Neural cell (in vitro differentiated cells): ENCODE results near the gene LZTS3. TPM values are rescaled to one million over a fixed set of nuclear protein-coding genes. Genes with fewer than 3 reads are reported as not detected.

Source experiments
- polyA plus RNA-seq: library from polyadenylated mRNA; depleted of rRNA; stranded (reverse); fragments of >200 nt; gene quantifications from 2 replicates; pipeline ENCODE4 v1.2.3, GENCODE V29; 2014

The LZTS3 gene
- polyA plus RNA-seq, 1 donor from 2014 or later, result 33.8 TPM

Other genes with a start within 250 kb of the LZTS3 start
- 1.9 and 3.0 TPM in 2 replicates for gene GNRH2, start 129.9 kb downstream of the LZTS3 start, polyA plus RNA-seq
- 134 and 142 TPM in 2 replicates for gene MRPS26, start 127.5 kb downstream of the LZTS3 start, polyA plus RNA-seq
- not detected in 2 replicates for gene OXT, start 101.9 kb downstream of the LZTS3 start, polyA plus RNA-seq
- gene AVP, start 88.8 kb downstream of the LZTS3 start, polyA plus RNA-seq, result not detected in 2 replicates
- gene FASTKD5, start 13.7 kb downstream of the LZTS3 start, polyA plus RNA-seq, result 14.2 and 17.0 TPM in 2 replicates
- gene UBOX5, start 13.7 kb downstream of the LZTS3 start, polyA plus RNA-seq, result 1.8 and 3.6 TPM in 2 replicates
- gene DDRGK1, start 31.1 kb upstream of the LZTS3 start, polyA plus RNA-seq, result 67.6 and 77.8 TPM in 2 replicates
- gene ITPA, start 35.9 kb upstream of the LZTS3 start, polyA plus RNA-seq, result 87.1 and 89.5 TPM in 2 replicates
- gene SLC4A11, start 65.6 kb upstream of the LZTS3 start, polyA plus RNA-seq, result 0.19 TPM in 1 of 2 replicates, not detected in the other
- gene DNAAF9, start 234.1 kb upstream of the LZTS3 start, polyA plus RNA-seq, result 58.0 and 59.7 TPM in 2 replicates